NT2/D1 (cell line): ENCODE measurements around the gene STX12.

Experiments used
- SUZ12 ChIP-seq: IDR thresholded peaks from 2 replicates; pipeline ENCODE4 v1.6.1; 2011; ENCODE audit not compliant: insufficient read length, insufficient read depth; ENCODE audit errors: extremely low read depth
- YY1 ChIP-seq: IDR thresholded peaks from 2 replicates; pipeline ENCODE4 v1.6.1; 2011; ENCODE audit not compliant: insufficient read length, insufficient read depth
- ZNF274 ChIP-seq: IDR thresholded peaks from 2 replicates; pipeline ENCODE4 v1.6.1; 2011; ENCODE audit warnings: mild to moderate bottlenecking, low read depth, low read length

- TF ChIP-seq ZNF274 (no peak), SUZ12 (no peak), YY1 (no peak)
Observed at GRCh38 chr1:27782950-27783349, 9.9 kb downstream of the STX12 start.
